HepG2 (cell line): ENCODE data around the gene ZMYND8. TPM values are rescaled to one million over a fixed set of nuclear protein-coding genes. Genes with fewer than 3 reads are reported as not detected.

Source experiments
- AKNA ChIP-seq: sonication (generic); formaldehyde crosslinking; IDR thresholded peaks from 2 replicates; pipeline ENCODE4 v1.4.0; 2020; ENCODE audit warnings: missing genetic modification reagents, borderline replicate concordance
- ELF1 ChIP-seq: sonication (generic); formaldehyde crosslinking; IDR thresholded peaks from 2 replicates; pipeline ENCODE4 v1.4.0; 2020; ENCODE audit warnings: missing genetic modification reagents
- GRHL1 ChIP-seq: sonication (generic); formaldehyde crosslinking; conservative IDR thresholded peaks from 2 replicates; pipeline ENCODE4 v1.8.0; 2022; ENCODE audit warnings: missing genetic modification reagents
- RARA ChIP-seq: IDR thresholded peaks from 2 replicates; pipeline ENCODE4 v1.6.1; 2016; ENCODE audit warnings: missing genetic modification reagents, missing compliant biosample characterization
- SOX6 ChIP-seq, 2 experiments: fragments of 450-650 bp in 1 of 2; sonication (generic) in 1 of 2; formaldehyde crosslinking in 1 of 2; IDR thresholded peaks; 2 replicates each; pipeline versions ENCODE4 v1.4.0 to v1.6.1; 2017 to 2020; ENCODE audit warnings: antibody characterized with exemption in 1 of 2, mild to moderate bottlenecking in 1 of 2, missing genetic modification reagents in 1 of 2
- THYN1 ChIP-seq: sonication (generic); formaldehyde crosslinking; IDR thresholded peaks from 2 replicates; pipeline ENCODE4 v1.8.1; 2023; ENCODE audit warnings: low read depth, mild to moderate bottlenecking, moderate library complexity, missing genetic modification reagents, borderline replicate concordance
- YY1 ChIP-seq: IDR thresholded peaks from 2 replicates; pipeline ENCODE4 v1.6.1; 2011; ENCODE audit warnings: low read length, low read depth, moderate library complexity, mild to moderate bottlenecking; ENCODE audit not compliant: insufficient read depth, insufficient replicate concordance
- ZBTB49 ChIP-seq: sonication (generic); formaldehyde crosslinking; IDR thresholded peaks from 2 replicates; pipeline ENCODE4 v1.4.0; 2020; ENCODE audit warnings: missing genetic modification reagents, borderline replicate concordance
- ZNF138 ChIP-seq: sonication (generic); formaldehyde crosslinking; IDR thresholded peaks from 2 replicates; pipeline ENCODE4 v1.5.0; 2020; ENCODE audit warnings: mild to moderate bottlenecking, low read depth, missing genetic modification reagents
- ZNF230 ChIP-seq: sonication (generic); formaldehyde crosslinking; IDR thresholded peaks from 2 replicates; pipeline ENCODE4 v1.4.0; 2020; ENCODE audit warnings: mild to moderate bottlenecking, missing genetic modification reagents
- ZNF280B ChIP-seq: sonication (generic); formaldehyde crosslinking; IDR thresholded peaks from 2 replicates; pipeline ENCODE4 v1.5.0; 2020; ENCODE audit warnings: missing genetic modification reagents, mild to moderate bottlenecking, borderline replicate concordance
- ZNF75D ChIP-seq: sonication (generic); formaldehyde crosslinking; IDR thresholded peaks from 2 replicates; pipeline ENCODE4 v1.8.1; 2023; ENCODE audit warnings: missing genetic modification reagents, mild to moderate bottlenecking, borderline replicate concordance
- ZNF850 ChIP-seq: sonication (generic); formaldehyde crosslinking; conservative IDR thresholded peaks from 2 replicates; pipeline ENCODE4 v1.9.0; 2021; ENCODE audit warnings: mild to moderate bottlenecking, missing genetic modification reagents
- ZSCAN20 ChIP-seq: sonication (generic); formaldehyde crosslinking; IDR thresholded peaks from 2 replicates; pipeline ENCODE4 v1.4.0; 2020; ENCODE audit warnings: missing genetic modification reagents, mild to moderate bottlenecking, borderline replicate concordance
- polyA plus RNA-seq, 8 experiments: library from polyadenylated mRNA; depleted of rRNA in 3 of 8; stranded (reverse) in 7 of 8; unstranded in 1 of 8; fragments of >200 nt; fragmentation: Illumina TruSeq in 4 of 8; extraction: Trizol in 4 of 8; gene quantifications; 2 replicates each; pipeline versions ENCODE4 v1.2.1 to v1.2.3, GENCODE V29; 2011 to 2016; ENCODE audit warnings: low read depth in 4 of 8, missing spikeins in 1 of 8, mixed read lengths in 1 of 8; ENCODE audit not compliant: insufficient read depth in 1 of 8
- total RNA-seq, 5 experiments: library from RNA; depleted of rRNA; stranded (reverse); fragments of >200 nt; fragmentation: Illumina TruSeq; extraction: Trizol; gene quantifications; 2 replicates each; pipeline ENCODE4 v1.2.3, GENCODE V29; 2016; ENCODE audit warnings: low read depth in 1 of 5

Gene ZMYND8
- total and polyA plus RNA-seq, 2 of the 13 experiments (the other 11 are each of a cell fraction or from before 2014, with no cell fraction given) = 53.9 to 84.7 TPM

- peak; percentile 81 for TF ChIP-seq RARA (CRISPR knock-in tag)
- peak; percentile 97 for TF ChIP-seq ZNF280B (CRISPR knock-in tag)
- TF ChIP-seq ZNF850 (CRISPR knock-in tag) = no peak
- no peak for TF ChIP-seq GRHL1
- peak; percentile 95; the same call in 1 of the 2 replicates for TF ChIP-seq AKNA
- TF ChIP-seq ZNF230 (CRISPR knock-in tag) = peak; percentile 86; the same call in 1 of the 2 replicates
- TF ChIP-seq THYN1 = no peak; the same call in 1 of the 2 replicates
- TF ChIP-seq ZBTB49 (CRISPR knock-in tag) = peak; percentile 2; the same call in 1 of the 2 replicates
- peak; percentile 59; the same call in 1 of the 2 replicates for TF ChIP-seq ZNF138 (CRISPR knock-in tag)
- TF ChIP-seq ZSCAN20 = peak; percentile 96; the same call in 1 of the 2 replicates
- peak; percentile 91 for TF ChIP-seq YY1
- no peak for TF ChIP-seq ZNF75D
- no peak for TF ChIP-seq SOX6 (IDR thresholded peaks at IDR 0.05)
- peak; percentile 92 for TF ChIP-seq SOX6 (CRISPR knock-in tag; IDR thresholded peaks at IDR 0.05)
- peak; percentile 99 for TF ChIP-seq ELF1 (CRISPR knock-in tag)
Observed at GRCh38 chr20:47357296-47358038, 968 bp upstream of the ZMYND8 start (continued).
